H9 (cell line): Measurements from ENCODE around the gene LIMS2. TPM values are rescaled to one million over a fixed set of nuclear protein-coding genes. Genes with fewer than 3 reads are reported as not detected.

ENCODE experiments used
- DNase-seq: peaks from one replicate; pipeline ENCODE4 v3.0.0-alpha.2; 2017
- H2AFZ ChIP-seq: one replicate; pipeline ENCODE4 v1.6.1; 2013; ENCODE audit warnings: mild to moderate bottlenecking, low read length, control low read depth, moderate library complexity
- H2AK5ac ChIP-seq: 2 replicates; pipeline ENCODE4 v1.6.1; 2013; ENCODE audit warnings: low read length, control low read depth, mixed read lengths; ENCODE audit not compliant: insufficient read length
- H2BK120ac ChIP-seq: one replicate; pipeline ENCODE4 v1.6.1; 2013; ENCODE audit warnings: low read depth, mild to moderate bottlenecking, low read length, control low read depth, inconsistent platforms; ENCODE audit not compliant: poor library complexity, severe bottlenecking
- H2BK12ac ChIP-seq: 2 replicates; pipeline ENCODE4 v1.6.1; 2013; ENCODE audit warnings: low read length, control low read depth, mixed read lengths, low read depth; ENCODE audit not compliant: insufficient read length
- H2BK15ac ChIP-seq: 2 replicates; pipeline ENCODE4 v1.6.1; 2013; ENCODE audit warnings: low read depth, low read length, control low read depth
- H2BK20ac ChIP-seq: one replicate; pipeline ENCODE4 v1.6.1; 2013; ENCODE audit warnings: low read depth, mild to moderate bottlenecking, low read length, control low read depth, inconsistent platforms; ENCODE audit not compliant: poor library complexity, severe bottlenecking
- H2BK5ac ChIP-seq: 2 replicates; pipeline ENCODE4 v1.6.1; 2013; ENCODE audit warnings: low read length, control low read depth, mixed read lengths; ENCODE audit not compliant: insufficient read length
- H3K14ac ChIP-seq: 2 replicates; pipeline ENCODE4 v1.6.1; 2013; ENCODE audit warnings: low read length, control low read depth; ENCODE audit not compliant: insufficient read depth
- H3K18ac ChIP-seq: 2 replicates; pipeline ENCODE4 v1.6.1; 2013; ENCODE audit warnings: low read depth, mild to moderate bottlenecking, mixed read lengths, low read length, control low read depth; ENCODE audit not compliant: insufficient read length
- H3K23ac ChIP-seq: 2 replicates; pipeline ENCODE4 v1.6.1; 2013; ENCODE audit warnings: low read length, control low read depth, mixed read lengths, low read depth; ENCODE audit not compliant: insufficient read length
- H3K23me2 ChIP-seq: 2 replicates; pipeline ENCODE4 v1.6.1; 2013; ENCODE audit warnings: low read depth, mild to moderate bottlenecking, mixed read lengths, low read length, control low read depth; ENCODE audit not compliant: insufficient read length, poor library complexity, severe bottlenecking
- H3K27ac ChIP-seq: 2 replicates; pipeline ENCODE4 v1.5.1; 2013; ENCODE audit warnings: low read length, control low read depth, mixed read lengths, low read depth; ENCODE audit not compliant: insufficient read length
- H3K27me3 ChIP-seq: 2 replicates; pipeline ENCODE4 v1.6.1; 2013; ENCODE audit warnings: low read length, control low read depth, inconsistent platforms; ENCODE audit not compliant: insufficient read depth
- H3K4ac ChIP-seq: 2 replicates; pipeline ENCODE4 v1.6.1; 2013; ENCODE audit warnings: low read depth, mild to moderate bottlenecking, control low read depth, inconsistent platforms, low read length, moderate library complexity
- H3K4me1 ChIP-seq: 2 replicates; pipeline ENCODE4 v1.6.1; 2013; ENCODE audit warnings: low read length, control low read depth, inconsistent platforms; ENCODE audit not compliant: insufficient read depth
- H3K4me2 ChIP-seq: 2 replicates; pipeline ENCODE4 v1.6.1; 2013; ENCODE audit warnings: low read length, control low read depth, mixed read lengths; ENCODE audit not compliant: insufficient read length, insufficient read depth
- H3K56ac ChIP-seq: 2 replicates; pipeline ENCODE4 v1.6.1; 2013; ENCODE audit warnings: low read depth, mild to moderate bottlenecking, mixed read lengths, low read length, control low read depth; ENCODE audit not compliant: insufficient read length
- H3K79me1 ChIP-seq: 2 replicates; pipeline ENCODE4 v1.6.1; 2013; ENCODE audit warnings: low read depth, mild to moderate bottlenecking, moderate library complexity, low read length, control low read depth, inconsistent platforms; ENCODE audit not compliant: insufficient read depth, poor library complexity, severe bottlenecking
- H3K79me2 ChIP-seq: 2 replicates; pipeline ENCODE4 v1.6.1; 2013; ENCODE audit warnings: low read length, control low read depth, inconsistent platforms; ENCODE audit not compliant: insufficient read depth
- H3K9ac ChIP-seq: 2 replicates; pipeline ENCODE4 v1.6.1; 2013; ENCODE audit warnings: low read length, control low read depth, mixed read lengths; ENCODE audit not compliant: insufficient read length; ENCODE audit errors: extremely low read depth
- H3K9me3 ChIP-seq: one replicate; pipeline ENCODE4 v1.6.1; 2013; ENCODE audit warnings: low read depth, low read length, inconsistent platforms; ENCODE audit not compliant: control insufficient read depth
- H3T11ph ChIP-seq: one replicate; pipeline ENCODE4 v1.6.1; 2013; ENCODE audit warnings: mild to moderate bottlenecking, low read length, control low read depth, inconsistent platforms
- H4K20me1 ChIP-seq: one replicate; pipeline ENCODE4 v1.6.1; 2013; ENCODE audit not compliant: control insufficient read depth, insufficient read length, insufficient read depth
- H4K5ac ChIP-seq: 2 replicates; pipeline ENCODE4 v1.6.1; 2013; ENCODE audit warnings: low read depth, mild to moderate bottlenecking, mixed read lengths, low read length, control low read depth; ENCODE audit not compliant: insufficient read length
- H4K8ac ChIP-seq: replicated peaks from 2 replicates; pipeline ENCODE4 v1.6.1; 2013; ENCODE audit warnings: low read length, control low read depth, mixed read lengths, low read depth; ENCODE audit not compliant: insufficient read length
- H4K91ac ChIP-seq: 2 replicates; pipeline ENCODE4 v1.6.1; 2013; ENCODE audit warnings: low read depth, mild to moderate bottlenecking, moderate library complexity, mixed read lengths, low read length, control low read depth; ENCODE audit not compliant: insufficient read length
- H3K27ac Mint-ChIP-seq, 3 experiments: 2 replicates in 2 of 3; 3 replicates in 1 of 3; pipeline ENCODE4 v1.8.0; 2020 to 2021; ENCODE audit warnings: mixed read lengths in 3 of 3, mild to moderate bottlenecking in 1 of 3, moderate library complexity in 1 of 3
- H3K27me3 Mint-ChIP-seq: 2 replicates; pipeline ENCODE4 v1.8.0; 2021; ENCODE audit warnings: low read depth, mild to moderate bottlenecking, moderate library complexity, mixed read lengths
- H3K36me3 Mint-ChIP-seq, 3 experiments: 2 replicates in 2 of 3; 3 replicates in 1 of 3; pipeline ENCODE4 v1.8.0; 2020 to 2021; ENCODE audit warnings: low read depth in 3 of 3, mixed read lengths in 3 of 3; ENCODE audit not compliant: insufficient read depth in 1 of 3
- H3K4me1 Mint-ChIP-seq, 2 experiments: 2 replicates each; pipeline ENCODE4 v1.8.0; 2020; ENCODE audit warnings: mixed read lengths in 2 of 2
- H3K4me3 Mint-ChIP-seq, 2 experiments: 2 replicates in 1 of 2; 3 replicates in 1 of 2; pipeline ENCODE4 v1.8.0; 2020 to 2021; ENCODE audit warnings: mild to moderate bottlenecking in 2 of 2, mixed read lengths in 2 of 2, moderate library complexity in 1 of 2
- H3K9me3 Mint-ChIP-seq, 2 experiments: 2 replicates in 1 of 2; 3 replicates in 1 of 2; pipeline ENCODE4 v1.8.0; 2020; ENCODE audit warnings: mild to moderate bottlenecking in 2 of 2, mixed read lengths in 2 of 2, moderate library complexity in 1 of 2
- CTCF ChIP-seq: fragments of 200-600 bp; sonication (generic); conservative IDR thresholded peaks from 3 replicates; pipeline ENCODE4 v1.8.0; 2021; ENCODE audit warnings: antibody characterized with exemption, mild to moderate bottlenecking
- WGBS: extraction: QIAGEN DNeasy Blood & Tissue Kit; methylation state at CpG from one replicate; pipeline ENCODE4 v1.1.7; 2013; ENCODE audit warnings: missing lambda C conversion rate, low lambda C conversion rate, mixed read lengths; ENCODE audit not compliant: insufficient read length; ENCODE audit errors: extremely low coverage; 5-methylcytosine and 5-hydroxymethylcytosine counted together
- total RNA-seq: library from RNA; stranded (reverse); gene quantifications from 2 replicates; pipeline ENCODE4 v1.2.1, GENCODE V29; 2021

Gene LIMS2
- total RNA-seq, 1 experiment from 2014 or later: 5.9 TPM

- H2AK5ac ChIP-seq: no peak within 1 kb of the TSS
- no peaks in the 10 kb centered on the region for H3K9me3 ChIP-seq
- peak; percentile 97 for DNase-seq
- no peak for TF ChIP-seq CTCF
- H2BK12ac ChIP-seq: no peak within 1 kb of the TSS
- WGBS: no CpG with 5 or more reads among the region's 44 CpGs
- no peak within 1 kb of the TSS for H4K91ac ChIP-seq
- no peak within 1 kb of the TSS for H3K4ac ChIP-seq
- Mint-ChIP-seq H3K4me3 (peak within 1 kb of the TSS; percentile 85), H3K27me3 (peaks cover 14% of the 10 kb centered on the region), H3K36me3 (peaks cover 0 to 30% (median 29%) of the 10 kb centered on the region in 3 experiments; a peak in 6 of 7 replicates), H3K4me1 (peaks cover 18 to 24% of the 10 kb centered on the region in 2 experiments), H3K9me3 (peaks cover 0 to 4% of the 10 kb centered on the region in 2 experiments; a peak in 1 of 5 replicates), H3K27ac (peak within 1 kb of the TSS; percentile 95 to 99 (median 96))
- peaks cover 5% of the 10 kb centered on the region; the same call in 1 of the 2 replicates for H3K4me1 ChIP-seq
- H3K79me2 ChIP-seq: peaks cover 3% of the 10 kb centered on the region; the same call in 1 of the 2 replicates
- no peak within 1 kb of the TSS for H3K56ac ChIP-seq
- H2BK15ac ChIP-seq: no peak within 1 kb of the TSS
- no peak within 1 kb of the TSS for H2BK20ac ChIP-seq
- H3K14ac ChIP-seq: peak within 1 kb of the TSS; percentile 86
- no peaks in the 10 kb centered on the region for H3K27me3 ChIP-seq
- peak within 1 kb of the TSS; percentile 13 for H3K18ac ChIP-seq
- H3K27ac ChIP-seq: peak within 1 kb of the TSS; percentile 8
- no peak within 1 kb of the TSS for H4K8ac ChIP-seq
- no peak within 1 kb of the TSS for H4K5ac ChIP-seq
- H3K4me2 ChIP-seq: peak within 1 kb of the TSS; percentile 66
- H3K79me1 ChIP-seq: no peaks in the 10 kb centered on the region
- no peak within 1 kb of the TSS for H3T11ph ChIP-seq
- peak within 1 kb of the TSS; percentile 64 for H3K9ac ChIP-seq
- no peak within 1 kb of the TSS for H3K23ac ChIP-seq
- H3K23me2 ChIP-seq: peaks cover 5% of the 10 kb centered on the region
- no peak within 1 kb of the TSS for H2BK5ac ChIP-seq
- no peak within 1 kb of the TSS for H2AFZ ChIP-seq
- H4K20me1 ChIP-seq: no peaks in the 10 kb centered on the region
- no peak within 1 kb of the TSS for H2BK120ac ChIP-seq
Observed at GRCh38 chr2:127701193-127701650, 25.9 kb upstream of the LIMS2 start, which contains the start of gene SFT2D3. Gene SFT2D3 (plus strand): TSS chr2:127701497. CDS start chr2:127701529, 32 bp downstream.
